GM12872 (cell line): ENCODE results near the gene HIGD1C.

Source experiments
- TF ChIP-seq, protein P1 (sequence below): IDR thresholded peaks from 3 replicates; pipeline ENCODE4 v1.5.1; 2011; ENCODE audit warnings: low read depth, mild to moderate bottlenecking, low read length, moderate library complexity; ENCODE audit not compliant: insufficient read depth

HIGD1C gene

GRCh38 chr12:51004504-51004903 is 52.2 kb downstream of the HIGD1C start:
- TF ChIP-seq, protein P1, sequence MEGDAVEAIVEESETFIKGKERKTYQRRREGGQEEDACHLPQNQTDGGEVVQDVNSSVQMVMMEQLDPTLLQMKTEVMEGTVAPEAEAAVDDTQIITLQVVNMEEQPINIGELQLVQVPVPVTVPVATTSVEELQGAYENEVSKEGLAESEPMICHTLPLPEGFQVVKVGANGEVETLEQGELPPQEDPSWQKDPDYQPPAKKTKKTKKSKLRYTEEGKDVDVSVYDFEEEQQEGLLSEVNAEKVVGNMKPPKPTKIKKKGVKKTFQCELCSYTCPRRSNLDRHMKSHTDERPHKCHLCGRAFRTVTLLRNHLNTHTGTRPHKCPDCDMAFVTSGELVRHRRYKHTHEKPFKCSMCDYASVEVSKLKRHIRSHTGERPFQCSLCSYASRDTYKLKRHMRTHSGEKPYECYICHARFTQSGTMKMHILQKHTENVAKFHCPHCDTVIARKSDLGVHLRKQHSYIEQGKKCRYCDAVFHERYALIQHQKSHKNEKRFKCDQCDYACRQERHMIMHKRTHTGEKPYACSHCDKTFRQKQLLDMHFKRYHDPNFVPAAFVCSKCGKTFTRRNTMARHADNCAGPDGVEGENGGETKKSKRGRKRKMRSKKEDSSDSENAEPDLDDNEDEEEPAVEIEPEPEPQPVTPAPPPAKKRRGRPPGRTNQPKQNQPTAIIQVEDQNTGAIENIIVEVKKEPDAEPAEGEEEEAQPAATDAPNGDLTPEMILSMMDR, result no peak

DNA sequence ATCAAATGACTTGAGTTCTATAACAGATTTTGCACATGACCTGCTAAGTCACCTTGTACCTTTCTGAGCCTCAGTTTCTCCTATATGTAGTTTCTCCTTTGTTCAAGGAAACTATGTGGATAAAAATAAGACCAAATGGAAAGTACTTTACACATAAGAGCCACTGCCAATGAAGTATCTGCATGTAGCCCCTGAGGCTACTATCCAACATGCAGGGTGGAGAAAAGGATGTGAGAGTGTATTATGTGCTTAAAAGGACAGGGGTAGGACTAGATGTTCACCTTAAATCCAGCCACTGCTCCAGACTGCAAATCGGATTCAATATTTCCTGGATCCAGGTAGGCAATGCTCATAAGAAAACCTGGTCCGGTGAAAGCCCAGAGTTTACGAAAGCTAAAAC is 52.7 kb downstream of the HIGD1C start:
- TF ChIP-seq, protein P1, result no peak

DNA sequence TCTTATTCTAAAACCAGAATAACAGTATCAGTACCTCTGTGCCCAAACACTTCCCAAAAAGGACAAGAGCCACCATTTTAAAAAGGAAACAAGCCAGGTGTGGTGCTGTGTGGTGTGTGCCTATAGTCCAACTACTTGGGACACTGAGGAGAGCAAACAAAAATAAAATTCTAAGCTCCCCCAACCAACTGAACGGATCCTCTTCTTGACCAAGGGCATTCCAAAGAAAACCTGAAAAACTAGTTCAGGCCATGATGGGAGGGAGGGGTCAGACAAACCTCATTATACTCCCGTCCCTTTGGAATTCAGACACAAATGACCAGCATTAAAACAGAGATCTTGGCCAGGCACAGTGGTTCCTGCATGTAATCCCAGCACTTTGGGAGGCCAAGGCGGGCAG is 53.3 kb downstream of the HIGD1C start:
- TF ChIP-seq, protein P1, result no peak

GRCh38 chr12:51008329-51009055 is 56.1 kb downstream of the HIGD1C start:
- TF ChIP-seq, protein P1, result no peak

GRCh38 chr12:51009056-51009440 is 56.7 kb downstream of the HIGD1C start:
- TF ChIP-seq, protein P1, result no peak

- TF ChIP-seq, protein P1, result no peak
Observed at GRCh38 chr12:51011955-51012354, 59.6 kb downstream of the HIGD1C start.

DNA sequence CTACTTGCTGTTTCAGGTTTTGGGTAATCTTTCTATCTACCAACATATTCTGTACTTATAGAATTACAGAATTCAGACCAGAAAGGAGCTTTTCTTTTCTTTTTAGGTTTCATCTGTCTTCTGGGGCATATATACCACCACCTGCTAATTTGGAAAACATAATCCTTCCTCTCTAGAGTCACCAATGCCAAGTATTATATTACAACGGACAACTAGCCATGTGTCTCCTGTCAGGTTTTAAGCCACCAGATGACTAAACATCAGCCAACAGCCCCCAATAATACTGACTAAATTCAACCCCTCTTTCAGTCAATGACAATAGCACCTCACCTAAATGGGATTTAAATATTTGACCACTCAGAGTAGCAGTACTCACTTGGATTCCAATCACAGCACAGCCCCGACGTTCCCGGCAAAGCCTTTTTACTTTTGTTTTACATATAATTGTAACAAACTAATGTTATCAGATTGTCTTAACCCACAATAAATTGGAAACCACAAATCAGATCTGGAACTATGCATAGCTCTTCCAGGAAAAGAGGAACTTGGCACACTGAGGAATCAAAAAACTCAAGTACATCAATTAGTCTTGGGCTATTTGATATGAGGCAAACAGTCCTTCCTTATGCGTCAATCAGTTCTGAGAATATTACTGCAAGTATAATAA is 60.4 kb downstream of the HIGD1C start:
- TF ChIP-seq, protein P1, result no peak
